MM.1S (cell line): ENCODE results near the gene SH3PXD2B.

Experiments
- DNase-seq: peaks from one replicate; pipeline ENCODE4 v3.0.0-alpha.2; 2015
- H2AFZ ChIP-seq: fragments of 300-600 bp; sonication (generic); 2 replicates; pipeline ENCODE4 v1.6.0; 2016; ENCODE audit warnings: antibody characterized with exemption, low read length
- H3F3A ChIP-seq: fragments of 300-600 bp; sonication (generic); 2 replicates; pipeline ENCODE4 v1.6.1; 2016; ENCODE audit warnings: mild to moderate bottlenecking, antibody characterized with exemption, low read length, moderate library complexity, mixed read lengths; ENCODE audit not compliant: insufficient read depth
- H3K27ac ChIP-seq: fragments of 300-600 bp; sonication (generic); 2 replicates; pipeline ENCODE4 v1.5.1; 2016; ENCODE audit warnings: mild to moderate bottlenecking, low read length
- H3K27me3 ChIP-seq: fragments of 300-600 bp; sonication (generic); replicated peaks from 2 replicates; pipeline ENCODE4 v1.6.0; 2016; ENCODE audit warnings: low read length; ENCODE audit not compliant: insufficient read depth
- H3K36me3 ChIP-seq: fragments of 300-600 bp; sonication (generic); replicated peaks from 2 replicates; pipeline ENCODE4 v1.6.1; 2016; ENCODE audit warnings: mild to moderate bottlenecking, low read length, mixed read lengths; ENCODE audit not compliant: insufficient read depth
- H3K4me1 ChIP-seq: fragments of 300-600 bp; sonication (generic); 2 replicates; pipeline ENCODE4 v1.6.1; 2016; ENCODE audit warnings: low read length, mixed read lengths
- H3K4me2 ChIP-seq: fragments of 300-600 bp; sonication (generic); 2 replicates; pipeline ENCODE4 v1.6.0; 2016; ENCODE audit warnings: low read depth, low read length
- H3K4me3 ChIP-seq: fragments of 300-600 bp; sonication (generic); 2 replicates; pipeline ENCODE4 v1.5.1; 2016; ENCODE audit warnings: low read length, mixed read lengths
- H3K79me2 ChIP-seq: fragments of 300-600 bp; sonication (generic); 2 replicates; pipeline ENCODE4 v1.6.1; 2016; ENCODE audit warnings: mixed run types, low read length, mixed read lengths
- H3K9ac ChIP-seq: fragments of 300-600 bp; sonication (generic); 2 replicates; pipeline ENCODE4 v1.6.1; 2016; ENCODE audit warnings: low read length, mixed read lengths
- H3K9me2 ChIP-seq: fragments of 300-600 bp; sonication (generic); replicated peaks from 2 replicates; pipeline ENCODE4 v1.6.1; 2016; ENCODE audit warnings: mild to moderate bottlenecking, low read length, mixed read lengths; ENCODE audit not compliant: insufficient read depth
- H3K9me3 ChIP-seq: fragments of 300-600 bp; sonication (generic); replicated peaks from 2 replicates; pipeline ENCODE4 v1.6.1; 2016; ENCODE audit warnings: mild to moderate bottlenecking, low read length, mixed read lengths; ENCODE audit not compliant: insufficient read depth
- H4K20me1 ChIP-seq: fragments of 300-600 bp; sonication (generic); 2 replicates; pipeline ENCODE4 v1.6.1; 2016; ENCODE audit warnings: mild to moderate bottlenecking, low read length, moderate library complexity, mixed read lengths; ENCODE audit not compliant: insufficient read depth
- EZH2 ChIP-seq: fragments of 300-600 bp; sonication (generic); optimal IDR thresholded peaks from 2 replicates; pipeline ENCODE3; 2017; ENCODE audit warnings: low read depth, mild to moderate bottlenecking, antibody characterized with exemption, low read length, mixed read lengths
- EZH2phosphoT487 ChIP-seq: fragments of 300-600 bp; sonication (generic); IDR thresholded peaks from 2 replicates; pipeline ENCODE4 v1.6.1; 2018; ENCODE audit warnings: antibody characterized with exemption, low read length
- TF ChIP-seq, protein P1 (sequence below): fragments of 300-600 bp; sonication (generic); IDR thresholded peaks from 2 replicates; pipeline ENCODE4 v1.5.1; 2016; ENCODE audit warnings: antibody characterized with exemption, low read length, mixed read lengths

SH3PXD2B gene

DNA sequence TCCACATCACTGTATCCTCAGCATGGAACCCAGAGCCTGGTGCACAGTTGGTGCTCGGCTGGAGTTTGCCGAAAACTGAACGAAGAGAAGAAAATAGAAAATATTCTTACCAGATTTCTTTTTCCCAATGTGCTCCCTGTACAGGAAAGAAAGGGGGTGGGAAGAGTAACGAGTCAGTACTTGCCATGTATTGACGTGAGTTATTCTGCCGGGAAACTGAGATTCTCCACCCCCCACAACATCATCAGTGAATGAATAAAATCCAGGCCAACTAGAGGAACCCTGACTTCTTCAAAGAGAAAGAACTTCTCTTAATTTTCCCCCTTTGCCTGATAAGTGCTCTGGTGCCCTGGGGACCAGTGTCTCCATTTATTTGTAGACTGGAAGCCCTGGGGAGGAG, 80.6 kb downstream of the SH3PXD2B start:
- DNase-seq = no peak
- Histone ChIP-seq H3K9me2 (no peaks in the 10 kb centered on the region), H3K27me3 (no peaks in the 10 kb centered on the region), H3K9me3 (no peaks in the 10 kb centered on the region), H3K79me2 (no peaks in the 10 kb centered on the region), H3K9ac (no peak overlapping the region), H3K4me1 (no peaks in the 10 kb centered on the region), H3F3A (no peaks in the 10 kb centered on the region), H3K4me3 (no peak overlapping the region), H4K20me1 (no peaks in the 10 kb centered on the region), H3K27ac (no peak overlapping the region), H3K36me3 (no peaks in the 10 kb centered on the region), H2AFZ (no peak overlapping the region), H3K4me2 (no peak overlapping the region)
- TF ChIP-seq EZH2 (no peak), EZH2phosphoT487 (no peak)
- TF ChIP-seq, protein P1, sequence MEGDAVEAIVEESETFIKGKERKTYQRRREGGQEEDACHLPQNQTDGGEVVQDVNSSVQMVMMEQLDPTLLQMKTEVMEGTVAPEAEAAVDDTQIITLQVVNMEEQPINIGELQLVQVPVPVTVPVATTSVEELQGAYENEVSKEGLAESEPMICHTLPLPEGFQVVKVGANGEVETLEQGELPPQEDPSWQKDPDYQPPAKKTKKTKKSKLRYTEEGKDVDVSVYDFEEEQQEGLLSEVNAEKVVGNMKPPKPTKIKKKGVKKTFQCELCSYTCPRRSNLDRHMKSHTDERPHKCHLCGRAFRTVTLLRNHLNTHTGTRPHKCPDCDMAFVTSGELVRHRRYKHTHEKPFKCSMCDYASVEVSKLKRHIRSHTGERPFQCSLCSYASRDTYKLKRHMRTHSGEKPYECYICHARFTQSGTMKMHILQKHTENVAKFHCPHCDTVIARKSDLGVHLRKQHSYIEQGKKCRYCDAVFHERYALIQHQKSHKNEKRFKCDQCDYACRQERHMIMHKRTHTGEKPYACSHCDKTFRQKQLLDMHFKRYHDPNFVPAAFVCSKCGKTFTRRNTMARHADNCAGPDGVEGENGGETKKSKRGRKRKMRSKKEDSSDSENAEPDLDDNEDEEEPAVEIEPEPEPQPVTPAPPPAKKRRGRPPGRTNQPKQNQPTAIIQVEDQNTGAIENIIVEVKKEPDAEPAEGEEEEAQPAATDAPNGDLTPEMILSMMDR = no peak

DNA sequence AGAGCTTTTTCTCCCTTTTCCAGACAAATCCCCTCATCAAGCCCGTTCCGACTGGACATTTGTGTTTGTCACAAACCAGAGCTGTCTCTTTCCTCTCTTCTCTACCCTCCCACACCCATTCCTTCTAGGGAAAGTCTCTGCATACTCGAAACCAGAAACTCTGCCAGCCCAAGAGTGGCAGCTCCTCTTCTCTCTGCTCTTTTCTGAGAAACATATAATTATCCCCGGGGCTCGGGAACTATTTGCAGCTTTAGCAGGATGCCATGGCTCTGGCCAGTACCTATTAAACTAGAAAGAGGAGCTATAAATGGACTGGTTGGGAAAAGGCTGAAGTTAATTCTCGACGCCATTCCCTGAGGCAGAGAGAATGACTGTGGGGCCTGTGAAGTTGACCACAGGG, 82.6 kb downstream of the SH3PXD2B start:
- Histone ChIP-seq H3K27me3 (no peaks in the 10 kb centered on the region), H3K4me2 (no peak overlapping the region), H3K9me2 (no peaks in the 10 kb centered on the region), H3K4me3 (no peak overlapping the region), H3K9me3 (no peaks in the 10 kb centered on the region), H4K20me1 (no peaks in the 10 kb centered on the region), H3K36me3 (no peaks in the 10 kb centered on the region), H3K27ac (no peak overlapping the region), H2AFZ (no peak overlapping the region), H3K9ac (no peak overlapping the region), H3F3A (no peaks in the 10 kb centered on the region), H3K4me1 (no peaks in the 10 kb centered on the region), H3K79me2 (no peaks in the 10 kb centered on the region)
- TF ChIP-seq, protein P1 = no peak
- no peak for TF ChIP-seq EZH2phosphoT487
- no peak for DNase-seq

DNA sequence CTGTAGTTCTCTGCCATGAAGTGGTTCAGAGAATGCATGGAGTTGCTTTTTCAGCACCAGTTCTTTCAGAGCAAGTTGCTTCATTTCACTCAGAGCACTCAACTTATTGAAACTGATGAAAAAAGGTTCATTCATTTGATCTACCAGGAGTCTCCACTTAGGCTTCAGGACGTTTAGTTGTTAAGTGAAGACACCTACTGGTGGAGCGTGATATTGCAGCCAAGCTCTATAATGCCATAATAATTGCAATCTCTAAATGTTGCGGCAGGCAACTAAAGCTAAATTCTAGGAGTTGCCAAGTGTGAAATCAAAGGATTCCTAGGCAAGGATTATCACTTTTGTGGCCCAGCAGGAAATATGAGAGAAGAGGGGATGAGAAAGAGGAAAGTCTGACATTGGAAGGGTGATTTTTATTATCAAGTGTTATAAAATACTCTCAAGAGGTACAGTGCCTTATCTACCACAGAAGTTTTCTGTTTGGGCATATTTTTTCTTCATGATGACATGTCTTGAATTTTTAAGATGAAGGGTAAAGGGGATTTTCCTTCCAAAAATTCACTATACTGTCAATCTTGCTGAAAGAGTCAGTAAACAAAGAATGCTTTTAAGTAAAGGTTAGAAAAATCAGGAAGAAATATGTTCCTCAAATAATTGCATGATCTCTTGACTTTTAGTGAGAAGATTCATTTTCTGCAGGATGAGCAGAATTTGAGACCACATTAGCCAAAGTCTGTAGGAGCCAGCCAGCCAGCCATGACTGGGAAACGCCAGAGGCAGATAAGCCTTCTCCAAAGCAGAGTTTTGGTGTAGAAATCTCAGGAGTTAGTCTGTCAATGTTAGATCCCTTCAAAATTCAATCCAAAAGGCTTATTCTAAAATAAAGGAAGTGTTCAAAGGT, 83.4 kb downstream of the SH3PXD2B start:
- no peaks in the 10 kb centered on the region for H3K36me3 ChIP-seq
- peaks cover 4% of the 10 kb centered on the region; the same call in 1 of the 2 replicates for H3K4me1 ChIP-seq
- no peaks in the 10 kb centered on the region for H3K9me3 ChIP-seq
- no peak overlapping the region for H3K4me2 ChIP-seq
- H3F3A ChIP-seq = no peaks in the 10 kb centered on the region
- TF ChIP-seq EZH2phosphoT487 (no peak), EZH2 (no peak)
- TF ChIP-seq, protein P1 = peak; percentile 69
- no peaks in the 10 kb centered on the region for H3K9me2 ChIP-seq
- H3K79me2 ChIP-seq = no peaks in the 10 kb centered on the region
- H2AFZ ChIP-seq = no peak overlapping the region
- no peak overlapping the region for H3K27ac ChIP-seq
- no peak overlapping the region for H3K9ac ChIP-seq
- peak; percentile 27 for DNase-seq
- H4K20me1 ChIP-seq = no peaks in the 10 kb centered on the region
- no peak overlapping the region for H3K4me3 ChIP-seq
- no peaks in the 10 kb centered on the region for H3K27me3 ChIP-seq
